ENCODE data around the gene ARHGEF2.
"Not testable (repeated sequence)": the region's sequence is repeated elsewhere in the genome, so short reads cannot be mapped to it uniquely, and the experiment has no call there.

Gene ARHGEF2

GRCh38 chr1:155989242-155990004 lies 11.1 kb upstream of the ARHGEF2 start:
- DNase-seq = peak; percentile 72 to 79

DNA sequence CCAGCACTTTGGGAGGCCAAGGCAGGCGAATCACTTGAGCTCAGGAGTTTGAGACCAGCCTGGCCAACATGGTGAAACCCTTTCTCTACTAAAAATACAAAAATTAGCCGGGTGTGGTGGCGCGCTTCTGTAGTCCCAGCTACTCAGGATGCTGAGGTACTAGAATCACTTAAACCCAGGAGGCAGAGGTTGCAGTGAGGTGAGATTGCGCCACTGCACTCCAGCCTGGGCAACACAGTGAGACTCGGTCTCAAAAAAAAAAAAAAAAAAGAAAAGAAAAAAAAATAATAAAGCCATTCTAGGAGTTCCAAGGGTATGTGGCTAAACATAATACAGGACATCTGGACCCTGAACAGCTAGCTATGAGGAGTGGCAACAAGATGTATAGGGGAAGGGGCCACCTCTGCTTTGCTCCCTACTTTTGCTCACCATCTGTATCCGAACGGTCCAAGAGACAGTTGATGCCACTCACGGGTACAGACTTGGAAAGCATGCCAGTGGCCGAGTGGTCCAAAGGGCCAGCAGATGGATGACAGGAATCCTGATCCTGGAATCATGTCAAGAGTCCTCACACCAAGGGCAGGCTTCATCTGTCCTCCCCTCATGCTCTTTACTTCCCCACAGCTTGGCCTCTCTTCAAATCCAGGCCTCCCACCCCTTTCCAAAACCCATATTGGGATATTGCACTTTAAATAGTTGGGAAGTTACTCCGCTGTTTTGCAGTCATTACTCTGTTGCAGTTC lies 6.7 kb upstream of the ARHGEF2 start:
- not testable (repeated sequence) for DNase-seq

GRCh38 chr1:155984341-155984740 lies 6.0 kb upstream of the ARHGEF2 start:
- no peak for DNase-seq

- DNase-seq = no peak
Observed at GRCh38 chr1:155983191-155984024, 5.1 kb upstream of the ARHGEF2 start.

GRCh38 chr1:155982106-155982505 lies 3.8 kb upstream of the ARHGEF2 start:
- DNase-seq = no peak

- DNase-seq = peak; percentile 40 to 45
Observed at GRCh38 chr1:155981266-155982088, 3.1 kb upstream of the ARHGEF2 start.

DNA sequence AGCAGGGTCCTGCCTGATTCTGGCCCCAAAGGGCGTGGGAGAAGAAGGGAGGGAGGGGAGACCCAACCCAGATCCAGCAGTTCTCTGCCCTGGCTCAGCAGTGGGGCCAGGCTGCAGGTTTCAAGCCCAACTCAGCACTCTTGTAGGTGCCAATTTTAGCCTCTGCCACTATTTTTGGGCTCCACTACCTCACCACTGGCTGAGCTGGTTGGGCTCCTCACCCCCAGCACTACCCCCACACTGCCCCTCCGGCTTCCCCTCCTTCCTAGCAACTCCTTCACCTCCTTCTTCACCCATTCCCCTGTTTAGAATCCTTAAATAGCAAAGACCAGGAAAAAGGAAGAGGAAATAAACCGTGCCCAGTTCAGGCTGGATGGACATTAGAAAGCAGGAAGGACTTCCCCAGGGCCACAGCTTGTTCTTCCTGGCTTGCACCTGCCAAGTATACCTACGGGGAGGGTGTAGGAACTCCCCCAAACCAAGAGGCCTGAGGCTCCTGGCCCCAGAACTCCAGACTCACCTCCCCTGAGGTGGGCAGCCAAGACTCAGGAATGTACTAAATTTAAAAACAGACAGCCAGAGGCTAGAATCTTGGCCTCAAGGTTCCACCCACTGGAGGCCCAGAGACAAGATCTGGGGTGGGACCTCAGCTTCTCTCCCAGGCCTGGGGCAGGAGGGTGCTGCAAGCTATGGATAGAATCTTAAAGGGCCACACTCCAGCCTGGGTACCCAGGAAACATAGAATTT lies 1.4 kb upstream of the ARHGEF2 start:
- no peak for DNase-seq

- no peak for DNase-seq
Observed at GRCh38 chr1:155978973-155979429, 654 bp upstream of the ARHGEF2 start.

- DNase-seq = peak; percentile 79 to 81
Observed at GRCh38 chr1:155977690-155978324, 540 bp downstream of the ARHGEF2 start.

DNA sequence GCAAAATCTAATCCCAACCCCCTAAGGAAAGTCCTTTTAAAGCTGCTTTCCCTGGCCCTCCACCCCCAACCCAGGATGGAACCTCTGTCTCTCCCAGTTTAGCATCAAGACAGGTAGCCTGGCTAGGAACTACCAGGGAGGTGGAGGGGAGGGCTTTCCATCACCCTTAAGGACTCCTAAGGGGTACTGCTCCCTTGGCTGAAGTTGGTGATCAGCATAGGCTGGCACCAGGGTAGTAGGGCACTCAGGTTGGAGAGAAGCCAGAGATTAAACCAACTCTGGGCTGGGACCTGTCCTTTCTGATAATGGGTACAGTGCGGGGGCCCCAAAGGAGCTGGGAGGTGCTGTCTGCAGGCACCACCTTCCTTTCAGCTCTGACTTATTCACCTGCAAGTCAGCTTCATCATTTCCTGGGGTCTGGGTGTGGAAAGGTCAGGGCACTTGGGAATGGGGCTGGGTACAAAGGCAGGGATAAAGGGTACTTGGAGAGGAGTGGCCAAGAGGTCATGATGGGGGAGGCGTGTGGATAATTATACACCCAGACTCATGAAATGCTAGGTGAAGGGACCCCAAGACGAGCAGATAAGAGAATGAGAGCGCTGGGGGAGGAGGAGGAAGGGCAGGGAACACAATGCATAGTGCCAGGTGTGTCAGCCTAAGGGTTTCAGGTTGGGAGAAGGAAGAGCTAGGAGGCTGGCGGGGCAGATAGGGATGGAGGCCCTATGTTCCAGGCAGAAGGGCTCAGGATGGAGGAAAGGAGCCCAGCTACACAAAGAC lies 1.2 kb downstream of the ARHGEF2 start:
- DNase-seq = peak; percentile 32 to 45

GRCh38 chr1:155976062-155976912 lies 2.1 kb downstream of the ARHGEF2 start:
- DNase-seq = peak; percentile 63 to 70

DNA sequence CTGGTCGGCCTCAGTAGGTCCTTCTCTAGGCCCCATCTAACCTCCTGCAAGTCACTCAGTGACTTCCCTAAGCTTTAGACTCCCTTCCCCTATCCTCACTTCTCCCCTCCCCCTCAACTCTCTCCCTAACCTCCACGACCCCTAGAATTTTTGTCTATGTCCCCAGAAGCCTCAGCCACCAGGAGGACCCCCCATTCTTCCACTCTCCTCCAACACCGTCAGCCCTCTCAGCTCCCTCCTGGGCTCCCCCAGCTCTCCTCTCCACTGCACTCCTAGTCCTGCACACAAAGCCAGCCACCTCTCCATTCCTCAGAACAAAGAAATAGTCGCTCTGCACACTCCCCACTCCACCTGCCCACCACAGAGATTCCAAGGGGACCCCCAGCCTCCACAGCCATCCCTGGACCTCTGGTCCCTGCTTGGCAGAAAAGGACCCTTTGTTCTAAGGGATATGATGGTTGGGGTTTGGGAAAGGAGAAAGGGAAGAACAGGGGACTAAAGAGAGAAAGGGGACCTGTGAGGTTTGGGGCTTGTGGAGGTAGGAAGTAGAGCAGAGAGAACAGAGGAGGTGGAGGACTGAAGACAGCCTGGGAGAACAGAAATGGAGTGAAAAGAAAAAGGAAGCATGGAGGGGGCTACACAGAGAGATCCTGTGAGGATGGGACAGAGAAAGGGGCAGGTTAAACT lies 2.8 kb downstream of the ARHGEF2 start:
- no peak for DNase-seq

DNA sequence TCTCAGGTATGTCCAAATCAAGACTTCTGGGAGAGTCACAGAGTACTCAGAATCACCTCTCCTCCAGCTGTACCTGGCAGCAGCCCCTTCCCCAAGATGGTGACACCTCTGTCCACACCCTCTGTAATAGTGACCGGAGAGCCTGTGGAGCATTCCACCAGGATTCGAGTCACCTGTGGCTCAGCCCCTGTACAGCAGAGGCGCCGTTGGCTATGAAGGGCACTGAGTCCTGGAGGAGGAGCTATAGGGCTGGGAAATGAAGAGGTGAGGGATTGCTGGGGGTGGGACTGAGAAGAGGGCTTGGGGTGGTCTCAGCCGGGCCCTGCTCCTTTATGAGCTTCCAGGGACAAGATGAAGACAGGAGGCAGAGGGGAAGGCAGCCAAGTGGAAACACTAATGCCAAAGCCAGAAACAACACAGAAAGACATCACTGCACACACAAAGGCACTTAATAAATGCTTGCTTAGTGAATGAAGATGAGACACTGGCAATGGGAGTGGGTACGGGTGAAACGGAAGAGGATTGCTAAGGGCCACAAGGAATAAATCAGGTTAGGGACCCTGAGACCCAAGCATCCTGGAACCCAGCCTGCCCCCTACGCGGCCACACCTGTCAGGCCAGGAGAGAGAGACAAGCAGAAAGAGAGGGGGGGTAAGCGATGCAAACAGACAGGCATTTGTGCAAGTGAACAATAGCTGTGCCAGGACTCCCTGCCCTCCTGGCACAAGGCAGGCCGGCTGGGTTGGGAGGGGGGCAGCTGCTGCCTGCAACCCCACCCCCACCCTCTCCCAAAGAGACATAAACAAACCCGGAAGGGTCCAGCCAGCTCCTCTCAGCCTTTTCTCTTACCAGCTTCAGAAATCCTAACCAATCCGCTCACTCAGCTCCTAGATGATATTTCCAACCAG lies 3.9 kb downstream of the ARHGEF2 start:
- DNase-seq = no peak

DNA sequence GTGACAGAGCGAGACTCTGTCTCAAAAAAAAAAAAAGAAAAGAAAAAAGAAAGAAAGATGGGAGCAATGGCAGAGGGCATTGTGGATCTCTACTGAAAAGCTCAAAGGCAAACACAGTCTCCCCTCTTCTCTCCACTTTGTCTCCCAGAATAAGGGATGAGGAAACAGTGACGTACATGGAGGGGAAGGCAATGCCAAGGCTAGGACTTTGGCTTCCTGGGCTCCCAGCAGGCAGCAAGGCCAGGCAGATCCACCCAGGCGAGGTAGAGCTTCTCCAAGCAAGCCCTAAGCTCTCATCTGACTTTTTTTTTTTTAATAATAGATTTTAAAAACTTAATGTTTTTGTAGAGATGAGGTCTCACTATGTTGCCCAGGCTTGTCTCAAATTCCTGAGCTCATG lies 4.6 kb downstream of the ARHGEF2 start:
- DNase-seq = no peak

GRCh38 chr1:155971910-155972809 lies 6.2 kb downstream of the ARHGEF2 start:
- no peak for DNase-seq

GRCh38 chr1:155970531-155971167 lies 7.7 kb downstream of the ARHGEF2 start:
- DNase-seq = peak in 1 of 2 donors; percentile 34

Measured in activated CD4-positive, alpha-beta T cell treated with anti-CD3 and anti-CD28 coated beads for 4 hours (primary cell).